Colonic mucosa (tissue), 4 donors: ENCODE measurements around the gene RGL2. TPM values are rescaled to one million over a fixed set of nuclear protein-coding genes. Genes with fewer than 3 reads are reported as not detected.
"Not testable (repeated sequence)": the region's sequence is repeated elsewhere in the genome, so short reads cannot be mapped to it uniquely, and the experiment has no call there.

Source experiments
- DNase-seq: peaks from one replicate; pipeline ENCODE4 v3.0.0-alpha.2; 2020
- H3K27ac ChIP-seq: fragments of 200-600 bp; one replicate; pipeline ENCODE4 v1.8.0; 2021
- H3K27me3 ChIP-seq: fragments of 200-600 bp; one replicate; pipeline ENCODE4 v1.8.0; 2021
- H3K36me3 ChIP-seq: fragments of 200-600 bp; one replicate; pipeline ENCODE4 v1.8.0; 2021
- H3K4me1 ChIP-seq: fragments of 200-600 bp; one replicate; pipeline ENCODE4 v1.8.0; 2021; ENCODE audit warnings: mild to moderate bottlenecking
- H3K4me3 ChIP-seq: fragments of 200-600 bp; one replicate; pipeline ENCODE4 v1.8.0; 2021
- H3K9ac ChIP-seq, 2 donors: one replicate each; pipeline ENCODE4 v1.7.0; 2013; ENCODE audit warnings: control low read depth in 2 of 2, low read depth in 2 of 2, low read length in 2 of 2
- H3K9me3 ChIP-seq: fragments of 200-600 bp; one replicate; pipeline ENCODE4 v1.8.0; 2021
- intact Hi-C: fragments of 100-400 bp; cut with DNase I; formaldehyde crosslinking; loops from one replicate; pipeline ENCODE4 v1.14.1; 2022
- total RNA-seq, 2 donors: library from RNA; stranded (reverse); fragmentation: NEBNext Ultra II Directional in 1 of 2; extraction: Animal tissue kit (Norgen Biotek cat#: 25700) in 1 of 2; gene quantifications; one replicate each; pipeline ENCODE4 v1.2.1, GENCODE V29; 2021
- TF ChIP-seq, protein P1 (sequence below): fragments of 200-600 bp; IDR thresholded peaks from one replicate; pipeline ENCODE4 v1.8.0; 2022; ENCODE audit warnings: antibody characterized with exemption, mild to moderate bottlenecking
- donor health status: healthy.
- donor health status: DM: no; HTN: no; CAD: no.
- donor health status: DM: no; HTN: no; CAD: no.

Gene RGL2
- total RNA-seq, 2 donors from 2014 or later = 29.9 to 34.7 TPM

DNA sequence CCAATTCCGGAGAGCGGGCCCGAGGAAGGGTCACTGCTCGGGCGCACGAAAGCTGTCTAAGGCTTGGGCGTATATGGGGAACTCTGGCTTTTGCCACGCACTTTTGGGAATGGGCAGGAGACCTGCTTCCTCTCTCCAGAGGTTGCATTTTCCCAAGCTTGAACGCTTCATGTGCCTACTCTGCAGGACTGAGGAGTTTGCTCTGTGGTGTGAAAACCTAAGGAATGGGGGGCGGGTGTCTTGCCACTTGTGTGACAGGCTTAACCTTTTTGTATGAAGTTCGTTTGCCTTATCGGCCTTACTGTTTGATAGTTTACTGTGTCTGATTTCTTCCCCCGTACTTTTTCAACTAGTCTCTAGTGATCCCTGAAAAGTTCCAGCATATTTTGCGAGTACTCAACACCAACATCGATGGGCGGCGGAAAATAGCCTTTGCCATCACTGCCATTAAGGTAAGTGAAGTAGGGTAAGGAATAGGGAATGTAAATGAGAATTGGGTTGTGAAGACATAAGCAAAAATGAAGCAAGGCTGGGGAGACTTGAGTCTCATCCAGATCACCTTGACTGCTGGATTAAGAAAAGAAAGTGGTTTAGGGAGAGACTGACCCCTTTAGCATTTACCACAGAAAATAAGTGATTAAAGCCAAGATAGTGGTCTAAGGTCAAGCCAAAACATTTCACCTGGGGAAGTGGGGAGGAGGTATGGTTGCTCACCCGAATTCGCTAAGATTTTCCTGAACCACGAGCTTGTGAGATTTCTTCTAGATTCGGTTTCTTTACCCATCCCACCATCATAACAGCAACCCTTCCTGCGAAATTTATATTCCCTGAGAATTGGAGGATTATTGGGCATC lies 26.2 kb downstream of the RGL2 start:
- H3K36me3 ChIP-seq = peaks cover 4% of the 10 kb centered on the region
- TF ChIP-seq, protein P1, sequence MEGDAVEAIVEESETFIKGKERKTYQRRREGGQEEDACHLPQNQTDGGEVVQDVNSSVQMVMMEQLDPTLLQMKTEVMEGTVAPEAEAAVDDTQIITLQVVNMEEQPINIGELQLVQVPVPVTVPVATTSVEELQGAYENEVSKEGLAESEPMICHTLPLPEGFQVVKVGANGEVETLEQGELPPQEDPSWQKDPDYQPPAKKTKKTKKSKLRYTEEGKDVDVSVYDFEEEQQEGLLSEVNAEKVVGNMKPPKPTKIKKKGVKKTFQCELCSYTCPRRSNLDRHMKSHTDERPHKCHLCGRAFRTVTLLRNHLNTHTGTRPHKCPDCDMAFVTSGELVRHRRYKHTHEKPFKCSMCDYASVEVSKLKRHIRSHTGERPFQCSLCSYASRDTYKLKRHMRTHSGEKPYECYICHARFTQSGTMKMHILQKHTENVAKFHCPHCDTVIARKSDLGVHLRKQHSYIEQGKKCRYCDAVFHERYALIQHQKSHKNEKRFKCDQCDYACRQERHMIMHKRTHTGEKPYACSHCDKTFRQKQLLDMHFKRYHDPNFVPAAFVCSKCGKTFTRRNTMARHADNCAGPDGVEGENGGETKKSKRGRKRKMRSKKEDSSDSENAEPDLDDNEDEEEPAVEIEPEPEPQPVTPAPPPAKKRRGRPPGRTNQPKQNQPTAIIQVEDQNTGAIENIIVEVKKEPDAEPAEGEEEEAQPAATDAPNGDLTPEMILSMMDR = no peak
- H3K4me1 ChIP-seq = peaks cover 43% of the 10 kb centered on the region

DNA sequence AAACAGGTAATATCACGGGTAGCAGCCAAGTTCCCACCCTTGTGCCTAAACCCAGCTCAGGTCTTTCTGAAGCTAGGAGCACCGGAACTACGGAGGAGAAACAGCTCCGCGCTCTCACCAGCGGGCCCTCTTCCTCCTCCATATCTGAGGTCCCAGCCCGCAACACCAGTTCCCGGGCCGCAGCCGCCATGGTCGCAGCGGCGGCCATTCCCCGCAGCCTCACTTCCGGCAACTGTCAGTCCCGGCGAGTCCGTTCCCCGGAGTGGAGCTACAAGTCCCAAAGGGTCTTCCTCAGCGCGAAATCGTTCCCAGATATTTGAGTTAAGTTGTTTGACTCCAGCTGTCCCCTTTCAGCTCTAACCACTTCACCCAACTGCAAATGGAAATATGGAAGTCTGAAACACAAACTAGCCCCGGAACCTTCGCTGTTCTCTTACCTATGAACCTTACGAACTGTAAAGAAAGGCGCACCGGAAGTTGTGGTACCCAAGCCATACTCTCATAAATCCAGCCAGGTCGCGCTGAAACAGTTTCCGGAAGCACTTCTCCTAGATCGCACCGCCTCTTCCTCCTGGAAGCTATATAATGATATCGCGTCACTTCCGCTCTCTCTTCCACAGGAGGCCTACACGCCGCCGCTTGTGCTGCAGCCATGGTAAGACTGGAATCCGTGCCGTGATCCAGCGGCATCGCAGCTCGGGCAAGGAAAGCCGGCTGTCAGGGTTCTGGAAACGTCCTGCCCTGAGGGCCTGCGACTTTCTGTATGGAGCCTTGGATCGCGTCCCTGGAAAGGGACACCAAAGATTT lies 27.1 kb downstream of the RGL2 start, which contains the start of the genes RPS18 and VPS52:
TSS of gene RPS18 (plus strand) at position 608 of the 807 bp plus-strand sequence. CDS start at position 653, 45 bp downstream.
TSS of gene VPS52 (minus strand) at position 409 of the 807 bp plus-strand sequence. CDS start at position 208, 201 bp downstream.
- H3K4me3 ChIP-seq = peak within 1 kb of the TSS; percentile 90
- H3K36me3 ChIP-seq = peaks cover 12% of the 10 kb centered on the region
- H3K9ac ChIP-seq = peak within 1 kb of the TSS; percentile 95 to 97
- peak within 1 kb of the TSS; percentile 84 for H3K27ac ChIP-seq
- no peaks in the 10 kb centered on the region for H3K27me3 ChIP-seq
- intact Hi-C loops = no loop called here
- DNase-seq = peak; percentile 95
- H3K9me3 ChIP-seq = no peaks in the 10 kb centered on the region
- TF ChIP-seq, protein P1 = no peak
- H3K4me1 ChIP-seq = peaks cover 42% of the 10 kb centered on the region

More for the DNA sequence above, 26.2 kb downstream of the RGL2 start:
- peak overlapping the region; percentile 84 for H3K27ac ChIP-seq
- H3K4me3 ChIP-seq = peak overlapping the region; percentile 90
- H3K27me3 ChIP-seq = no peaks in the 10 kb centered on the region
- DNase-seq = no peak
- intact Hi-C loops = no loop called here
- H3K9me3 ChIP-seq = no peaks in the 10 kb centered on the region
- H3K9ac ChIP-seq = peak overlapping the region; percentile 76 to 97

DNA sequence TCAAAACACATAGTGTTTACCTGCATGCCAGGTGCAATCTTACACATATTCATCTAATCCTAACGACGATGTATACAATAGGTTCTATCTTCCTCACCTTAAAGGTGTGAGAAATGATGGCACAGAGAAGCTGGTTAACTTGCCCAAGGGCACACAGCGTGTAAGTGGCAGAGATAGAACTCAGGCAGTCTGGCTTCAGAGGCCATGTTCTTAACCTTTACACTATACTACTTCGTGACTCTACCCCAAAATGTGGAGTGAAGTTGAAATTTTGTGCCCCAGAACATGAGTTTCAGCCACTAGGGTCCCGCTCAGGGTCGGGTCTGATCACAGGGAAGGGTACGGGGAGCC lies 27.6 kb downstream of the RGL2 start:
- Histone ChIP-seq H3K9me3 (no peaks in the 10 kb centered on the region), H3K4me1 (peaks cover 37% of the 10 kb centered on the region), H3K4me3 (peak overlapping the region; percentile 90), H3K36me3 (peaks cover 9% of the 10 kb centered on the region), H3K27ac (peak overlapping the region; percentile 84), H3K9ac (peak overlapping the region; percentile 95 to 97), H3K27me3 (no peaks in the 10 kb centered on the region)
- intact Hi-C loops = no loop called here
- peak; percentile 38 for DNase-seq
- TF ChIP-seq, protein P1 = no peak

DNA sequence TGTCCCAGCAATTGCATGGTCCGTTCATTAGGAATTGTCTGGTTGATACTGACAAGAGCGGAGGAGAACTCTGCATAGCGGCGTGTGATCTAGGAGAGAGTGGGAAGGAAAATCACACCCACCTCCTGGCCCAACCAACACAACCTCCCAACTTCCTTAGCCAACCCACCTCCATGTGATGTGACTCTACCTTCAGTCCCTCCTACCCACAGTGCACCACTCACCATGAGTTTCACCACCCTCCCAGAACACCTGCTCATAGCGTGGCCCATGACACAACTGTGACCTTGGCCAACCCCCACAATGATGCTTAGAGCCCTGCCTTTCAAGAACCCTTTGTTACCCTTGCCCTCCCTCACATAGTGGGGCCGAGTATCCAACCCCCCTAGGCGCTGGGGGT lies 34.7 kb downstream of the RGL2 start:
- no peak overlapping the region for H3K9ac ChIP-seq
- no peaks in the 10 kb centered on the region for H3K4me1 ChIP-seq
- no peak overlapping the region for H3K27ac ChIP-seq
- TF ChIP-seq, protein P1 = no peak
- peaks cover 16% of the 10 kb centered on the region for H3K36me3 ChIP-seq
- no peak overlapping the region for H3K4me3 ChIP-seq
- H3K27me3 ChIP-seq = no peaks in the 10 kb centered on the region
- DNase-seq = no peak
- H3K9me3 ChIP-seq = no peaks in the 10 kb centered on the region
- intact Hi-C loops = no loop called here

DNA sequence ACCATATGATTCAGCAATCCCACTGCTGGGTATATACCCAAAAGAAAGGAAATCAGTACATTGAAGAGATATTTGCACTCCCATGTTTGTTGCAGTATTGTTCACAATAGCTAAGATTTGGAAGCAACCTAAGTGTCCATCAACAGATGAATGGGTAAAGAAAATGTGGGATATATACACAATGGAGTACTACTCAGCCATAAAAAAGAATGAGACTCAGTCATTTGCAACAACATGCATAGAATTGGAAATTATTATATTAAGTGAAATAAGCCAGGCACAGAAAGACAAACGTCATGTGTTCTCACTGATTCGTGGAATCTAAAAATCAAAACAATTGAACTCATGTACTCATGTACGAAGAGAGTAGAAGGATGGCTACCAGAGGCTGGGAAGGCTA lies 36.3 kb downstream of the RGL2 start:
- H3K9me3 ChIP-seq, H3K27me3 ChIP-seq, H3K27ac ChIP-seq, intact Hi-C loops, H3K4me3 ChIP-seq, H3K4me1 ChIP-seq, H3K9ac ChIP-seq, DNase-seq: not testable (repeated sequence)
- peaks cover 16% of the 10 kb centered on the region for H3K36me3 ChIP-seq
